ENCODE results near the gene CKB.

DNA sequence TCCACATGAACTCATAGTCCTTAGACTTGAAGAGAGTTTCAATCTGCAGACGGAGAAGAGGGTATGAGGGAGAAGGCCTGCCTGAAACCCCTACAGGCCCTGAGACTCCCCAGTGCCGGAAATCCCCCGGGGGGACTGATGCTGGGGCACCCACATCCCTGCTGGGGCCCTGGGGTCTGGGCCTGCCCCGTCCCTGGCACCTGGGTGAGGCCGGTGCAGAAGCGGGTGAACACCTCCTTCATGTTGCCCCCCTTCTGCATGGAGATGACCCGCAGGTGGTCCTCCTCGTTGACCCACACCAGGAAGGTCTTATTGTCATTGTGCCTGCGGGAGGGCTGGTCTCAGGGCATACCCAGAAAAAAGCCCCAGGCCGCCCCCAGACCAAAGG is 2.4 kb downstream of the CKB start:
- TF ChIP-seq EZH2phosphoT487 (IDR thresholded peaks at IDR 0.05; ENCODE audit: borderline replicate concordance), result no peak
- TF ChIP-seq, protein P1, sequence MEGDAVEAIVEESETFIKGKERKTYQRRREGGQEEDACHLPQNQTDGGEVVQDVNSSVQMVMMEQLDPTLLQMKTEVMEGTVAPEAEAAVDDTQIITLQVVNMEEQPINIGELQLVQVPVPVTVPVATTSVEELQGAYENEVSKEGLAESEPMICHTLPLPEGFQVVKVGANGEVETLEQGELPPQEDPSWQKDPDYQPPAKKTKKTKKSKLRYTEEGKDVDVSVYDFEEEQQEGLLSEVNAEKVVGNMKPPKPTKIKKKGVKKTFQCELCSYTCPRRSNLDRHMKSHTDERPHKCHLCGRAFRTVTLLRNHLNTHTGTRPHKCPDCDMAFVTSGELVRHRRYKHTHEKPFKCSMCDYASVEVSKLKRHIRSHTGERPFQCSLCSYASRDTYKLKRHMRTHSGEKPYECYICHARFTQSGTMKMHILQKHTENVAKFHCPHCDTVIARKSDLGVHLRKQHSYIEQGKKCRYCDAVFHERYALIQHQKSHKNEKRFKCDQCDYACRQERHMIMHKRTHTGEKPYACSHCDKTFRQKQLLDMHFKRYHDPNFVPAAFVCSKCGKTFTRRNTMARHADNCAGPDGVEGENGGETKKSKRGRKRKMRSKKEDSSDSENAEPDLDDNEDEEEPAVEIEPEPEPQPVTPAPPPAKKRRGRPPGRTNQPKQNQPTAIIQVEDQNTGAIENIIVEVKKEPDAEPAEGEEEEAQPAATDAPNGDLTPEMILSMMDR (conservative IDR thresholded peaks at IDR 0.05; ENCODE audit: low read length), result no peak

All from Loucy (cell line).